H1 (cell line): ENCODE results near the gene DNAJB14. TPM values are rescaled to one million over a fixed set of nuclear protein-coding genes. Genes with fewer than 3 reads are reported as not detected.

Experiments
- CTCF ChIA-PET: fragments of 300-600 bp; sonication (Branson Sonifier 250); formaldehyde crosslinking; loops from one replicate; lab custom pipeline; 2021; ENCODE audit not compliant: partially characterized antibody; lab: Charles Lee
- POLR2A ChIA-PET: fragments of 300-600 bp; sonication (Branson Sonifier 250); formaldehyde crosslinking; loops from one replicate; lab custom pipeline; 2021; ENCODE audit warnings: inconsistent platforms; ENCODE audit not compliant: partially characterized antibody; lab: Charles Lee
- DNase-seq, 2 experiments: peaks; one replicate each; pipeline versions ENCODE4 v3.0.0 to v3.0.0-alpha.2; 2010 to 2022; ENCODE audit warnings: low spot score in 2 of 2, low read depth in 1 of 2, mixed read lengths in 1 of 2
- FAIRE-seq: peaks from 2 replicates; lab custom pipeline; 2011; peaks lifted over from hg19 to GRCh38; lab: Jason Lieb, UNC
- H2AFZ ChIP-seq: 2 replicates; pipeline ENCODE4 v1.8.1; 2012; ENCODE audit warnings: low read length, inconsistent platforms
- H2AK5ac ChIP-seq: 2 replicates; pipeline ENCODE4 v1.6.1; 2013; ENCODE audit warnings: low read depth, low read length
- H2BK120ac ChIP-seq: replicated peaks from 2 replicates; pipeline ENCODE3; 2013; ENCODE audit warnings: low read depth, low read length, inconsistent platforms
- H2BK12ac ChIP-seq: 2 replicates; pipeline ENCODE4 v1.6.1; 2013; ENCODE audit warnings: low read depth, low read length
- H2BK15ac ChIP-seq: 2 replicates; pipeline ENCODE4 v1.6.1; 2013; ENCODE audit warnings: low read length
- H2BK20ac ChIP-seq: 2 replicates; pipeline ENCODE4 v1.6.1; 2013; ENCODE audit warnings: low read length
- H2BK5ac ChIP-seq: 2 replicates; pipeline ENCODE4 v1.6.1; 2013; ENCODE audit warnings: low read depth, low read length
- H3K14ac ChIP-seq: 2 replicates; pipeline ENCODE4 v1.6.1; 2013; ENCODE audit warnings: inconsistent platforms; ENCODE audit not compliant: insufficient read length
- H3K18ac ChIP-seq: 2 replicates; pipeline ENCODE4 v1.6.1; 2013; ENCODE audit warnings: low read length; ENCODE audit errors: extremely low read depth
- H3K23ac ChIP-seq: 2 replicates; pipeline ENCODE4 v1.6.1; 2013; ENCODE audit warnings: inconsistent platforms; ENCODE audit not compliant: insufficient read length
- H3K23me2 ChIP-seq: 2 replicates; pipeline ENCODE4 v1.6.1; 2013; ENCODE audit warnings: low read depth, low read length
- H3K27ac ChIP-seq: 2 replicates; pipeline ENCODE4 v1.6.1; 2011; ENCODE audit warnings: low read depth, low read length, inconsistent platforms
- H3K27me3 ChIP-seq, 4 experiments: replicated peaks in 1 of 4; 1 replicate in 1 of 4; 2 replicates in 3 of 4; pipeline versions ENCODE4 v1.6.1 to v1.8.1; 2011 to 2013; ENCODE audit warnings: low read length in 3 of 4, mild to moderate bottlenecking in 3 of 4, inconsistent platforms in 2 of 4, mixed read lengths in 2 of 4, moderate library complexity in 1 of 4; ENCODE audit not compliant: control insufficient read depth in 3 of 4, insufficient read depth in 3 of 4; ENCODE audit errors: extremely low read depth in 1 of 4
- H3K36me3 ChIP-seq, 4 experiments: 2 replicates each; pipeline versions ENCODE4 v1.6.1 to v1.8.1; 2011 to 2013; ENCODE audit warnings: mild to moderate bottlenecking in 4 of 4, low read length in 3 of 4, moderate library complexity in 2 of 4, control low read depth in 1 of 4, inconsistent platforms in 1 of 4; ENCODE audit not compliant: insufficient read depth in 4 of 4, control insufficient read depth in 2 of 4
- H3K4ac ChIP-seq: replicated peaks from 2 replicates; pipeline ENCODE3; 2013; ENCODE audit warnings: low read length, low read depth, mixed read lengths, inconsistent platforms; ENCODE audit not compliant: insufficient read length
- H3K4me1 ChIP-seq, 4 experiments: replicated peaks in 1 of 4; 1 replicate in 1 of 4; 2 replicates in 3 of 4; pipeline versions ENCODE4 v1.6.1 to v1.8.1; 2011 to 2013; ENCODE audit warnings: low read length in 3 of 4, inconsistent platforms in 2 of 4, mixed read lengths in 1 of 4; ENCODE audit not compliant: insufficient read depth in 4 of 4, control insufficient read depth in 3 of 4
- H3K4me2 ChIP-seq, 2 experiments: 2 replicates each; pipeline versions ENCODE4 v1.6.1 to v1.8.1; 2011 to 2013; ENCODE audit warnings: low read depth in 2 of 2, low read length in 2 of 2, control low read depth in 1 of 2, inconsistent platforms in 1 of 2, mild to moderate bottlenecking in 1 of 2; ENCODE audit not compliant: insufficient read depth in 1 of 2
- H3K4me3 ChIP-seq, 4 experiments: fragments of 200-600, 300-600 bp in 1 of 4; sonication (generic), shearing (Covaris generic), sonication (Bioruptor Twin) in 1 of 4; 2 replicates each; pipeline versions ENCODE4 v1.5.1 to v1.8.1; 2011 to 2016; ENCODE audit warnings: low read length in 4 of 4, low read depth in 3 of 4, control low read depth in 2 of 4, inconsistent platforms in 2 of 4, mild to moderate bottlenecking in 2 of 4, mixed read lengths in 1 of 4, moderate library complexity in 1 of 4; ENCODE audit not compliant: insufficient read depth in 2 of 4; ENCODE audit errors: extremely low read depth in 1 of 4
- H3K56ac ChIP-seq: replicated peaks from 2 replicates; pipeline ENCODE3; 2013; ENCODE audit warnings: low read depth, mild to moderate bottlenecking, mixed read lengths, low read length, inconsistent platforms; ENCODE audit not compliant: insufficient read length
- H3K79me1 ChIP-seq: 2 replicates; pipeline ENCODE4 v1.6.1; 2013; ENCODE audit warnings: low read depth, low read length, control low read depth
- H3K79me2 ChIP-seq, 2 experiments: 2 replicates each; pipeline versions ENCODE4 v1.6.1 to v1.8.1; 2012 to 2013; ENCODE audit warnings: low read length in 2 of 2, mild to moderate bottlenecking in 2 of 2, inconsistent platforms in 1 of 2; ENCODE audit not compliant: insufficient read depth in 2 of 2, control insufficient read depth in 1 of 2
- H3K9ac ChIP-seq, 4 experiments: replicated peaks in 1 of 4; 1 replicate in 1 of 4; 2 replicates in 3 of 4; pipeline versions ENCODE4 v1.6.1 to v1.8.1; 2011 to 2013; ENCODE audit warnings: low read depth in 3 of 4, low read length in 3 of 4, control low read depth in 2 of 4, mild to moderate bottlenecking in 2 of 4, moderate library complexity in 2 of 4, inconsistent platforms in 1 of 4; ENCODE audit errors: extremely low read depth in 1 of 4
- H3K9me3 ChIP-seq, 2 experiments: 2 replicates each; pipeline versions ENCODE4 v1.6.1 to v1.8.1; 2012 to 2013; ENCODE audit warnings: mild to moderate bottlenecking in 2 of 2, moderate library complexity in 2 of 2, control low read depth in 1 of 2, inconsistent platforms in 1 of 2, low read depth in 1 of 2, low read length in 1 of 2, mixed read lengths in 1 of 2; ENCODE audit not compliant: insufficient read depth in 2 of 2
- H4K20me1 ChIP-seq, 2 experiments: replicated peaks in 1 of 2; 2 replicates each; pipeline versions ENCODE3 to v1.8.1; 2011 to 2013; ENCODE audit warnings: inconsistent platforms in 2 of 2, low read length in 2 of 2, mild to moderate bottlenecking in 1 of 2; ENCODE audit not compliant: insufficient read depth in 2 of 2, control insufficient read depth in 1 of 2
- H4K5ac ChIP-seq: 2 replicates; pipeline ENCODE4 v1.6.1; 2013; ENCODE audit warnings: low read length, low read depth, mixed read lengths, inconsistent platforms; ENCODE audit not compliant: insufficient read length
- H4K8ac ChIP-seq: 2 replicates; pipeline ENCODE4 v1.8.0; 2013; ENCODE audit warnings: mild to moderate bottlenecking, moderate library complexity, low read length, inconsistent platforms; ENCODE audit not compliant: insufficient read depth; ENCODE audit errors: extremely low read depth
- H4K91ac ChIP-seq: replicated peaks from 2 replicates; pipeline ENCODE3; 2013; ENCODE audit warnings: low read length, mixed read lengths, inconsistent platforms; ENCODE audit not compliant: insufficient read length
- ATF2 ChIP-seq: IDR thresholded peaks from 2 replicates; pipeline ENCODE4 v1.6.1; 2012; ENCODE audit warnings: low read length, inconsistent platforms
- BRCA1 ChIP-seq: IDR thresholded peaks from 2 replicates; pipeline ENCODE4 v1.6.1; 2012; ENCODE audit warnings: low read depth, low read length, improper control_type of control experiment
- GABPA ChIP-seq: IDR thresholded peaks from 2 replicates; pipeline ENCODE4 v1.6.1; 2011; ENCODE audit warnings: mild to moderate bottlenecking, low read length, moderate library complexity, borderline replicate concordance; ENCODE audit not compliant: insufficient read depth
- HDAC6 ChIP-seq: IDR thresholded peaks from one replicate; pipeline ENCODE4 v1.7.1; 2012; ENCODE audit warnings: low read depth, mild to moderate bottlenecking, inconsistent platforms, low read length, moderate library complexity
- POU5F1 ChIP-seq: IDR thresholded peaks from 2 replicates; pipeline ENCODE4 v1.6.1; 2011; ENCODE audit warnings: low read depth, mild to moderate bottlenecking, low read length, moderate library complexity
- RNF2 ChIP-seq: fragments of 200-900, 300-1000 bp; sonication (generic); IDR thresholded peaks from 2 replicates; pipeline ENCODE4 v1.7.1; 2016; ENCODE audit warnings: borderline replicate concordance, low read depth, mild to moderate bottlenecking, antibody characterized with exemption, low read length; ENCODE audit not compliant: poor library complexity, severe bottlenecking; ENCODE audit errors: missing control alignments
- SP2 ChIP-seq: IDR thresholded peaks from 2 replicates; pipeline ENCODE4 v1.6.1; 2012; ENCODE audit warnings: mild to moderate bottlenecking, low read length, inconsistent platforms
- TBP ChIP-seq: IDR thresholded peaks from 2 replicates; pipeline ENCODE4 v1.6.1; 2011; ENCODE audit warnings: low read depth, low read length, improper control_type of control experiment
- TCF12 ChIP-seq: IDR thresholded peaks from 2 replicates; pipeline ENCODE4 v1.6.1; 2011; ENCODE audit warnings: low read depth, mild to moderate bottlenecking, low read length
- WGBS, 2 experiments: shearing (Covaris generic) in 1 of 2; methylation state at CpG; one replicate each; pipeline versions ENCODE4 v1.1.6 to v1.1.7; 2013 to 2015; ENCODE audit warnings: low lambda C conversion rate in 2 of 2, mixed read lengths in 2 of 2, inconsistent platforms in 1 of 2, low coverage in 1 of 2, missing lambda C conversion rate in 1 of 2; ENCODE audit not compliant: insufficient replicate concordance in 2 of 2, insufficient coverage in 1 of 2, insufficient read length in 1 of 2; ENCODE audit errors: extremely low coverage in 1 of 2, missing lambda C conversion rate in 1 of 2; 5-methylcytosine and 5-hydroxymethylcytosine counted together
- polyA plus RNA-seq, 7 experiments: library from polyadenylated mRNA; depleted of rRNA in 3 of 7; stranded (reverse) in 5 of 7; unstranded in 2 of 7; fragments of >200 nt in 5 of 7; fragments of 200-250 nt in 2 of 7; gene quantifications; 1 replicate in 5 of 7; 2 replicates in 1 of 7; 4 replicates in 1 of 7; pipeline versions ENCODE4 v1.2.1 to v1.2.3, GENCODE V29; 2011 to 2013; ENCODE audit warnings: missing spikeins in 2 of 7, mixed read lengths in 2 of 7
- total RNA-seq: library from RNA; stranded (reverse); fragmentation: NEBNext Ultra II Directional; extraction: Animal tissue kit (Norgen Biotek cat#: 25700); gene quantifications from 2 replicates; pipeline ENCODE4 v1.2.1, GENCODE V29; 2021
- TF ChIP-seq, protein P1 (sequence below): IDR thresholded peaks from 2 replicates; pipeline ENCODE4 v1.6.1; 2011; ENCODE audit warnings: low read length, improper control_type of control experiment

DNAJB14 gene
- total and polyA plus RNA-seq, 2 of the 8 experiments (the other 6 are each of a cell fraction or from before 2014, with no cell fraction given): 3.4 to 35.4 TPM

GRCh38 chr4:99938243-99938753 lies 8.1 kb downstream of the DNAJB14 start:
- Histone ChIP-seq H2AFZ (no peak overlapping the region), H2BK20ac (no peak overlapping the region), H3K36me3 (peaks cover 0 to 2% (median 0%) of the 10 kb centered on the region in 4 experiments; a peak in 1 of 8 replicates), H3K9me3 (0 out of 4 replicates have a peak, but pooled peaks cover 0 to 2% of the 10 kb centered on the region in 2 experiments), H4K8ac (no peak overlapping the region), H3K27ac (no peak overlapping the region), H3K4me1 (no peaks in the 10 kb centered on the region), H3K4me3 (no peak overlapping the region), H4K20me1 (no peaks in the 10 kb centered on the region), H3K23me2 (no peaks in the 10 kb centered on the region), H3K23ac (no peak overlapping the region), H3K27me3 (no peaks in the 10 kb centered on the region), H3K56ac (no peak overlapping the region), H3K18ac (no peak overlapping the region), H3K14ac (no peak overlapping the region), H4K5ac (no peak overlapping the region), H2BK12ac (no peak overlapping the region), H3K4me2 (no peak overlapping the region), H2BK15ac (no peak overlapping the region), H2AK5ac (no peak overlapping the region), H4K91ac (no peak overlapping the region), H3K79me1 (no peaks in the 10 kb centered on the region), H3K4ac (no peak overlapping the region), H2BK120ac (no peak overlapping the region), H3K79me2 (peaks cover 0 to 76% of the 10 kb centered on the region in 2 experiments; a peak in 2 of 4 replicates), H3K9ac (no peak overlapping the region), H2BK5ac (no peak overlapping the region)
- WGBS, 2 experiments: 95% methylated on average over 3 of the region's 3 CpGs; no CpG with 5 or more reads in 1 of the 2 experiments
- ChIA-PET POLR2A (interaction anchor here (1.2 kb wide), 1 partner anchor 11 kb away, joined by 5 read pairs; no protein-coding TSS in a partner anchor), CTCF (interaction anchor here (0.6 kb wide), 1 partner anchor 957 kb away, joined by 3 read pairs; no protein-coding TSS in a partner anchor)
- FAIRE-seq (no peak), DNase-seq (no peak)
- TF ChIP-seq SP2 (no peak), ATF2 (no peak), GABPA (no peak), TCF12 (no peak), BRCA1 (no peak), POU5F1 (no peak), HDAC6 (no peak), RNF2 (no peak), TBP (no peak)
- TF ChIP-seq, protein P1, sequence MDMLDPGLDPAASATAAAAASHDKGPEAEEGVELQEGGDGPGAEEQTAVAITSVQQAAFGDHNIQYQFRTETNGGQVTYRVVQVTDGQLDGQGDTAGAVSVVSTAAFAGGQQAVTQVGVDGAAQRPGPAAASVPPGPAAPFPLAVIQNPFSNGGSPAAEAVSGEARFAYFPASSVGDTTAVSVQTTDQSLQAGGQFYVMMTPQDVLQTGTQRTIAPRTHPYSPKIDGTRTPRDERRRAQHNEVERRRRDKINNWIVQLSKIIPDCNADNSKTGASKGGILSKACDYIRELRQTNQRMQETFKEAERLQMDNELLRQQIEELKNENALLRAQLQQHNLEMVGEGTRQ: no peak
